Tibial artery (tissue), 4 donors: ENCODE measurements around the gene TTLL11.

Experiments used
- DNase-seq, 2 donors: peaks; one replicate each; pipeline ENCODE4 v3.0.0-alpha.2; 2019
- H3K27ac ChIP-seq, 2 donors: fragments of 200-600 bp; sonication (generic) in 1 of 2; 1 replicate in 1 of 2; 2 replicates in 1 of 2; pipeline ENCODE4 v1.5.1; 2018 to 2019; ENCODE audit warnings: mild to moderate bottlenecking in 1 of 2
- H3K27me3 ChIP-seq, 2 donors: fragments of 200-600 bp; sonication (generic) in 1 of 2; one replicate each; pipeline versions ENCODE4 v1.5.1 to v1.6.0; 2016 to 2019
- H3K36me3 ChIP-seq, 3 donors: fragments of 200-600 bp; sonication (generic) in 2 of 3; one replicate each; pipeline ENCODE4 v1.5.1; 2016 to 2019; ENCODE audit warnings: mild to moderate bottlenecking in 2 of 3
- H3K4me1 ChIP-seq, 4 donors: fragments of 200-600 bp; sonication (generic) in 2 of 4; 1 replicate in 3 of 4; 2 replicates in 1 of 4; pipeline ENCODE4 v1.5.1; 2016 to 2019
- H3K4me3 ChIP-seq, 2 donors: fragments of 200-600 bp; sonication (generic) in 1 of 2; 1 replicate in 1 of 2; 2 replicates in 1 of 2; pipeline ENCODE4 v1.5.1; 2018 to 2019; ENCODE audit warnings: mild to moderate bottlenecking in 2 of 2
- H3K9me3 ChIP-seq, 3 donors: fragments of 200-600 bp; sonication (generic) in 1 of 3; one replicate each; pipeline ENCODE4 v1.5.1; 2016 to 2019
- CTCF ChIP-seq, 2 experiments: fragments of 200-600 bp in 1 of 2; fragments of 450-650 bp in 1 of 2; IDR thresholded peaks; one replicate each; pipeline ENCODE4 v1.5.1; 2017 to 2019; ENCODE audit warnings: antibody characterized with exemption in 2 of 2, mild to moderate bottlenecking in 1 of 2, moderate library complexity in 1 of 2
- intact Hi-C: fragments of 100-400 bp; cut with DNase I; formaldehyde crosslinking; loops from one replicate; pipeline ENCODE4 v1.15.0; 2023; ENCODE audit warnings: low total_unique reads

The TTLL11 gene

GRCh38 chr9:121815546-121816448 lies 277.3 kb downstream of the TTLL11 start:
- Histone ChIP-seq H3K27me3 (no peaks in the 10 kb centered on the region), H3K36me3 (no peaks in the 10 kb centered on the region), H3K9me3 (no peaks in the 10 kb centered on the region), H3K4me1 (no peaks in the 10 kb centered on the region), H3K27ac (no peak overlapping the region), H3K4me3 (no peak overlapping the region)
- peak in 1 of 2 donors; percentile 41 for DNase-seq
- TF ChIP-seq CTCF (IDR thresholded peaks at IDR 0.05), result no peak
- intact Hi-C loops, result no loop called here

GRCh38 chr9:121815084-121815483 lies 278.0 kb downstream of the TTLL11 start:
- no peak overlapping the region for H3K4me3 ChIP-seq
- no peak for TF ChIP-seq CTCF (IDR thresholded peaks at IDR 0.05)
- intact Hi-C loops, result no loop called here
- H3K9me3 ChIP-seq, result no peaks in the 10 kb centered on the region
- H3K4me1 ChIP-seq, result no peaks in the 10 kb centered on the region
- H3K27ac ChIP-seq, result no peak overlapping the region
- no peaks in the 10 kb centered on the region for H3K36me3 ChIP-seq
- H3K27me3 ChIP-seq, result no peaks in the 10 kb centered on the region
- DNase-seq, result peak in 1 of 2 donors; percentile 3

GRCh38 chr9:121814594-121814993 lies 278.5 kb downstream of the TTLL11 start:
- no peak overlapping the region for H3K4me3 ChIP-seq
- H3K36me3 ChIP-seq, result no peaks in the 10 kb centered on the region
- H3K27ac ChIP-seq, result no peak overlapping the region
- peak in 1 of 2 donors; percentile 49 for DNase-seq
- intact Hi-C loops, result no loop called here
- TF ChIP-seq CTCF (IDR thresholded peaks at IDR 0.05), result no peak
- no peaks in the 10 kb centered on the region for H3K9me3 ChIP-seq
- no peaks in the 10 kb centered on the region for H3K27me3 ChIP-seq
- H3K4me1 ChIP-seq, result no peaks in the 10 kb centered on the region

- Histone ChIP-seq H3K9me3 (no peaks in the 10 kb centered on the region), H3K4me3 (no peak overlapping the region), H3K4me1 (no peaks in the 10 kb centered on the region), H3K27ac (no peak overlapping the region), H3K27me3 (no peaks in the 10 kb centered on the region), H3K36me3 (no peaks in the 10 kb centered on the region)
- no peak for DNase-seq
- intact Hi-C loops, result no loop called here
- no peak for TF ChIP-seq CTCF (IDR thresholded peaks at IDR 0.05)
Observed at GRCh38 chr9:121813519-121814210, 279.4 kb downstream of the TTLL11 start.

- Histone ChIP-seq H3K27me3 (no peaks in the 10 kb centered on the region), H3K9me3 (no peaks in the 10 kb centered on the region), H3K4me1 (no peaks in the 10 kb centered on the region), H3K36me3 (no peaks in the 10 kb centered on the region), H3K27ac (no peak overlapping the region), H3K4me3 (no peak overlapping the region)
- DNase-seq, result no peak
- intact Hi-C loops, result no loop called here
- TF ChIP-seq CTCF (IDR thresholded peaks at IDR 0.05), result no peak
Observed at GRCh38 chr9:121812159-121812735, 280.9 kb downstream of the TTLL11 start.
